ENCODE measurements around the gene TMEM44. TPM values are rescaled to one million over a fixed set of nuclear protein-coding genes. Genes with fewer than 3 reads are reported as not detected.

The TMEM44 gene
- total RNA-seq, 1 donor from 2014 or later, result 3.3 TPM

- Mint-ChIP-seq H3K4me1 (peaks cover 22% of the 10 kb centered on the region), H3K27me3 (peaks cover 6% of the 10 kb centered on the region), H3K9me3 (no peaks in the 10 kb centered on the region), H3K36me3 (ENCODE audit: low read depth) (peaks cover 38% of the 10 kb centered on the region), H3K27ac (peak within 1 kb of the TSS; percentile 99), H3K4me3 (peak within 1 kb of the TSS; percentile 99)
- intact Hi-C loops (cut with micrococcal nuclease), result loop anchor here (1.0 to 2.0 kb wide), 10 partner anchors 15 to 1235 kb away; partner anchors contain the start of genes ACAP2, PPP1R2, TMEM44 and XXYLT1
- ChIA-PET POLR2A (interaction anchor here (0.6 to 5.6 kb wide), 26 partner anchors 11 to 1894 kb away, joined by 3 to 127 read pairs (median 4); partner anchors contain the start of genes ACAP2, FAM43A, PPP1R2 and XXYLT1), CTCF (interaction anchor here (0.7 to 4.2 kb wide), 23 partner anchors 10 to 850 kb away, joined by 3 to 88 read pairs (median 5); partner anchors contain the start of genes FAM43A and XXYLT1)
- ATAC-seq (ENCODE audit: low read depth) (peak; percentile 94), DNase-seq (peak; percentile 80)
- no peak for TF ChIP-seq CTCF (IDR thresholded peaks at IDR 0.05)
Measured at GRCh38 chr3:194671900-194672808, 38.9 kb upstream of the TMEM44 start, which contains the start of gene LSG1. Gene LSG1 (minus strand): TSS chr3:194672191. CDS start chr3:194672162, 29 bp downstream.

- ChIA-PET POLR2A (interaction anchor here (0.6 to 5.6 kb wide), 13 partner anchors 13 to 1894 kb away, joined by 3 to 127 read pairs (median 5); partner anchors contain the start of genes ACAP2, FAM43A, PPP1R2 and XXYLT1), CTCF (interaction anchor here (0.7 to 4.2 kb wide), 25 partner anchors 10 to 851 kb away, joined by 3 to 88 read pairs (median 4); partner anchors contain the start of genes FAM43A and XXYLT1)
- ATAC-seq (ENCODE audit: low read depth) (peak; percentile 20), DNase-seq (no peak)
- Mint-ChIP-seq H3K4me1 (peaks cover 22% of the 10 kb centered on the region), H3K27ac (peak overlapping the region; percentile 99), H3K4me3 (peak overlapping the region; percentile 99), H3K36me3 (ENCODE audit: low read depth) (peaks cover 43% of the 10 kb centered on the region), H3K27me3 (peaks cover 4% of the 10 kb centered on the region), H3K9me3 (no peaks in the 10 kb centered on the region)
- intact Hi-C loops (cut with micrococcal nuclease), result loop anchor here (1.0 to 2.0 kb wide), 2 partner anchors 283 to 851 kb away; no protein-coding TSS in a partner anchor
- peak; percentile 35 for TF ChIP-seq CTCF (IDR thresholded peaks at IDR 0.05)
Measured at GRCh38 chr3:194671511-194671899, 38.3 kb upstream of the TMEM44 start.

GRCh38 chr3:194667363-194667762 is 34.1 kb upstream of the TMEM44 start:
- DNase-seq, result no peak
- no peaks in the 10 kb centered on the region for H3K27me3 Mint-ChIP-seq
- H3K4me3 Mint-ChIP-seq, result no peak overlapping the region
- intact Hi-C loops (cut with micrococcal nuclease), result no loop called here
- ChIA-PET POLR2A (interaction anchor here (0.6 kb wide), 1 partner anchor 1263 kb away, joined by 6 read pairs; no protein-coding TSS in a partner anchor), CTCF (no interaction called here)
- no peak for ATAC-seq (ENCODE audit: low read depth)
- peaks cover 17% of the 10 kb centered on the region for H3K4me1 Mint-ChIP-seq
- H3K27ac Mint-ChIP-seq, result no peak overlapping the region
- H3K36me3 Mint-ChIP-seq (ENCODE audit: low read depth), result peaks cover 74% of the 10 kb centered on the region
- TF ChIP-seq CTCF (IDR thresholded peaks at IDR 0.05), result no peak
- no peaks in the 10 kb centered on the region for H3K9me3 Mint-ChIP-seq

DNA sequence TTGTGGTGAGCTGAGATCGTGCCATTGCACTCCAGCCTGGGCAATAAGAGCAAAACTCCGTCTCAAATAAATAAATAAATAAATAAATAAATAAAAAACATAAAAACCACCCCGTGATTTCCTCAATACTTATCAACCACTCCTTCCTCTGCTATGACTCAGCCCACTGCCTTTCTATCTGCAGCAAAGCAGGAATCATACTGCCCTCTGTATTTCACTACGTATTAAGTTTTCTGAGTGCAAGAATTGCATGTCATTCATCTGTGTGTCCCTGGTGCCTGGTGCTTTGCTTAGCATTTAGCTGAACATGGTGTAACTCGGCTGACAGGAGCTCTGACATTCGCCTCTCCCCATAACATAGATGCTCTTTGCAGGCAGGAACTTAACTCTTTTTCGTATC is 31.6 kb upstream of the TMEM44 start:
- ATAC-seq (ENCODE audit: low read depth) (no peak), DNase-seq (no peak)
- intact Hi-C loops (cut with micrococcal nuclease), result no loop called here
- peaks cover 81% of the 10 kb centered on the region for H3K36me3 Mint-ChIP-seq (ENCODE audit: low read depth)
- CTCF ChIA-PET, result no interaction called here
- no peak for TF ChIP-seq CTCF (IDR thresholded peaks at IDR 0.05)
- H3K4me1 Mint-ChIP-seq, result peaks cover 3% of the 10 kb centered on the region
- POLR2A ChIA-PET, result no interaction called here
- H3K27ac Mint-ChIP-seq, result no peak overlapping the region
- H3K9me3 Mint-ChIP-seq, result no peaks in the 10 kb centered on the region
- H3K27me3 Mint-ChIP-seq, result no peaks in the 10 kb centered on the region
- no peak overlapping the region for H3K4me3 Mint-ChIP-seq

GRCh38 chr3:194661946-194662345 is 28.7 kb upstream of the TMEM44 start:
- no peak for ATAC-seq (ENCODE audit: low read depth)
- H3K36me3 Mint-ChIP-seq (ENCODE audit: low read depth), result peaks cover 83% of the 10 kb centered on the region
- no peak for DNase-seq
- H3K27ac Mint-ChIP-seq, result no peak overlapping the region
- no peak for TF ChIP-seq CTCF (IDR thresholded peaks at IDR 0.05)
- H3K27me3 Mint-ChIP-seq, result no peaks in the 10 kb centered on the region
- CTCF ChIA-PET, result interaction anchor here (2.5 kb wide), 1 partner anchor 9 kb away, joined by 9 read pairs; the partner anchor contains the start of gene LSG1
- no peaks in the 10 kb centered on the region for H3K9me3 Mint-ChIP-seq
- H3K4me1 Mint-ChIP-seq, result no peaks in the 10 kb centered on the region
- POLR2A ChIA-PET, result no interaction called here
- H3K4me3 Mint-ChIP-seq, result no peak overlapping the region
- intact Hi-C loops (cut with micrococcal nuclease), result no loop called here
